Measurements from ENCODE around the gene LUZP4. TPM values are rescaled to one million over a fixed set of nuclear protein-coding genes. Genes with fewer than 3 reads are reported as not detected.
"Not testable (repeated sequence)": the region's sequence is repeated elsewhere in the genome, so short reads cannot be mapped to it uniquely, and the experiment has no call there.

Gene LUZP4
- total and polyA plus RNA-seq, 2 experiments from 2014 or later: not detected

DNA sequence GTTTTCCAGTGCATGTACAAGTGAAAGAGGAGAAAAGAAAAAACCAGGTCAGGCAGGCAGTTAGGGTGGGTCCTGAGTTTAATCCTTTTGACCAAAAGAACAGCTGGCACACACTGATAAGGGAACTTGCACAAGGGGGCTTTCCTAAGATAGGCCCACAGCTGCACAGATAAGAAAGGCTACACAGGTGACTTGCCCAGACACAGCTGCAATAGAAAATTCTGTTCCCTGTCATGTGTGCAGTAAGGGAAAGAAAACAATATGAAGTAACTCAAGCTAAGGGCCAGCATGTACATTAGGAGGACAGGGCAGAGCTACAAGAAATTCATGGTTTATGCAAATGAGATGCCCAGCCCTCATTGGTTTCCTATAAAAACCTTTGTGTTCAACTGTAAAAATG lies 32.9 kb downstream of the LUZP4 start (continued):
- TF ChIP-seq STAT1 (IDR thresholded peaks at IDR 0.05; ENCODE audit: unreplicated experiment) (no peak), NANOG (IDR thresholded peaks at IDR 0.05; ENCODE audit: borderline replicate concordance) (no peak)

DNA sequence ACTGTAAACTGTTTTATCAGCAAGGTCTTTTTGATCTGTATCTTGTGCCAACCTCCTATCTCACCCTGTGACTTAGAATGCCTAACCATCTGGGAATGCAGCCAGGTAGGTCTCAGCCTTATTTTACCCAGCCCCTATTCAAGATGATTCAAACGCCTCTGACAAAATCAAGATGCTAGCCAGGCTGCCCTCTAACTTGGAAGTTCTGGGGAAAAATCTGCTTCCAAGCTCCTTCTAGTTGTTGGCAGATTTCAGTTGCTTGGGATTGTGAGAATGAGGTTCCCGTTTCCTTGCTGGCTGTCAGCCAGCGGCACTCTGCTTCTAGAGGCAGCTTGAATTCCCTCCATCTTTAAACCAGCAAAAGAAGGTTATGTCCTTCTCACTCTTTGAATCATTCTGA lies 34.7 kb downstream of the LUZP4 start:
- Mint-ChIP-seq H3K27me3 (ENCODE audit: insufficient read depth, low read depth, poor library complexity) (peaks cover 1% of the 10 kb centered on the region), H3K27ac (no peak overlapping the region), H3K9me3 (peaks cover 13% of the 10 kb centered on the region; the same call in 2 of the 3 replicates), H3K36me3 (ENCODE audit: low read depth) (peaks cover 4% of the 10 kb centered on the region; the same call in 1 of the 3 replicates), H3K4me1 (no peaks in the 10 kb centered on the region), H3K4me3 (no peak overlapping the region)
- Histone ChIP-seq H3K79me2 (replicated peaks; ENCODE audit: insufficient read depth) (no peaks in the 10 kb centered on the region), H2AFZ (no peak overlapping the region), H3K9me2 (ENCODE audit: insufficient read depth) (no peaks in the 10 kb centered on the region), H3K4me3 (no peak overlapping the region), H3K27ac (ENCODE audit: low read depth) (no peak overlapping the region), H3K4me1 (ENCODE audit: insufficient read depth) (no peaks in the 10 kb centered on the region), H4K20me1 (replicated peaks; ENCODE audit: insufficient read depth) (no peaks in the 10 kb centered on the region), H3F3A (replicated peaks; ENCODE audit: low read depth) (no peaks in the 10 kb centered on the region), H3K4me2 (no peak overlapping the region), H3K27me3 (ENCODE audit: insufficient read depth) (no peaks in the 10 kb centered on the region), H3K36me3 (ENCODE audit: insufficient read depth) (no peaks in the 10 kb centered on the region)
- DNase-seq (ENCODE audit: low spot score) (no peak), ATAC-seq (no peak)
- no peak for TF ChIP-seq POLR2AphosphoS5 (IDR thresholded peaks at IDR 0.05; ENCODE audit: low read depth)
- TF ChIP-seq ZNF331 (CRISPR knock-in tag; IDR thresholded peaks at IDR 0.05; ENCODE audit: low read depth): no peak
- TF ChIP-seq NANOG (IDR thresholded peaks at IDR 0.05; ENCODE audit: borderline replicate concordance): no peak
- no peak for TF ChIP-seq JUNB (IDR thresholded peaks at IDR 0.05; ENCODE audit: unreplicated experiment)
- TF ChIP-seq, protein P1, sequence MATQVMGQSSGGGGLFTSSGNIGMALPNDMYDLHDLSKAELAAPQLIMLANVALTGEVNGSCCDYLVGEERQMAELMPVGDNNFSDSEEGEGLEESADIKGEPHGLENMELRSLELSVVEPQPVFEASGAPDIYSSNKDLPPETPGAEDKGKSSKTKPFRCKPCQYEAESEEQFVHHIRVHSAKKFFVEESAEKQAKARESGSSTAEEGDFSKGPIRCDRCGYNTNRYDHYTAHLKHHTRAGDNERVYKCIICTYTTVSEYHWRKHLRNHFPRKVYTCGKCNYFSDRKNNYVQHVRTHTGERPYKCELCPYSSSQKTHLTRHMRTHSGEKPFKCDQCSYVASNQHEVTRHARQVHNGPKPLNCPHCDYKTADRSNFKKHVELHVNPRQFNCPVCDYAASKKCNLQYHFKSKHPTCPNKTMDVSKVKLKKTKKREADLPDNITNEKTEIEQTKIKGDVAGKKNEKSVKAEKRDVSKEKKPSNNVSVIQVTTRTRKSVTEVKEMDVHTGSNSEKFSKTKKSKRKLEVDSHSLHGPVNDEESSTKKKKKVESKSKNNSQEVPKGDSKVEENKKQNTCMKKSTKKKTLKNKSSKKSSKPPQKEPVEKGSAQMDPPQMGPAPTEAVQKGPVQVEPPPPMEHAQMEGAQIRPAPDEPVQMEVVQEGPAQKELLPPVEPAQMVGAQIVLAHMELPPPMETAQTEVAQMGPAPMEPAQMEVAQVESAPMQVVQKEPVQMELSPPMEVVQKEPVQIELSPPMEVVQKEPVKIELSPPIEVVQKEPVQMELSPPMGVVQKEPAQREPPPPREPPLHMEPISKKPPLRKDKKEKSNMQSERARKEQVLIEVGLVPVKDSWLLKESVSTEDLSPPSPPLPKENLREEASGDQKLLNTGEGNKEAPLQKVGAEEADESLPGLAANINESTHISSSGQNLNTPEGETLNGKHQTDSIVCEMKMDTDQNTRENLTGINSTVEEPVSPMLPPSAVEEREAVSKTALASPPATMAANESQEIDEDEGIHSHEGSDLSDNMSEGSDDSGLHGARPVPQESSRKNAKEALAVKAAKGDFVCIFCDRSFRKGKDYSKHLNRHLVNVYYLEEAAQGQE (IDR thresholded peaks at IDR 0.05; ENCODE audit: unreplicated experiment): no peak
- no peak for TF ChIP-seq EZH2 (IDR thresholded peaks at IDR 0.05; ENCODE audit: low read depth, unreplicated experiment)
- no peak for TF ChIP-seq STAT1 (IDR thresholded peaks at IDR 0.05; ENCODE audit: unreplicated experiment)
- no peak for TF ChIP-seq CREB1 (CRISPR knock-in tag; IDR thresholded peaks at IDR 0.05; ENCODE audit: low read depth)

DNA sequence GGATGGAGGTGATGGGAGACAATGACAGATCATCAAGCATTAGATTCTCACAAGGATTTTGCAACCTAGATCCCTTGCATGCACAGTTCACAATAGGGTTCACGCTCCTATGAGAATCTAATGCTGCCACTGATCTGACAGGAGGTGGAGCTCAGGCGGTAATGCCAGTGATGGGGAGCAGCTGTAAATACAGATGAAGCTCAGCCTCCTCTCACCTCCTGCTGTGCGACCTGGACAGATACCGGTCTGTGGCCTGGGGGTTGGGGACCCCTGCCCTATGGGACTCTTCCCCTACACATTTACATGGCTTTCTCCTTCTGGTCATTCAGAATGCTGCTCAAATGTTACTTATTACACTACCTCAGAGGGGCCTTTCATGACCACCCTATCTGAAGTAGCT lies 39.8 kb downstream of the LUZP4 start:
- not testable (repeated sequence) for H3K4me1 Mint-ChIP-seq; H3K36me3 Mint-ChIP-seq (ENCODE audit: low read depth); H3K27ac Mint-ChIP-seq

More for the DNA sequence above, 39.8 kb downstream of the LUZP4 start:
- not testable (repeated sequence) for H3K36me3 ChIP-seq (ENCODE audit: insufficient read depth); H3K79me2 ChIP-seq (replicated peaks; ENCODE audit: insufficient read depth); ATAC-seq; H3K4me3 Mint-ChIP-seq; H3K4me1 ChIP-seq (ENCODE audit: insufficient read depth); H3K9me2 ChIP-seq (ENCODE audit: insufficient read depth); H3K27me3 ChIP-seq (ENCODE audit: insufficient read depth); H3K4me3 ChIP-seq; DNase-seq (ENCODE audit: low spot score); H3K4me2 ChIP-seq; H3K9me3 Mint-ChIP-seq; H3K27ac ChIP-seq (ENCODE audit: low read depth); H2AFZ ChIP-seq; H3K27me3 Mint-ChIP-seq (ENCODE audit: insufficient read depth, low read depth, poor library complexity); H3F3A ChIP-seq (replicated peaks; ENCODE audit: low read depth); H4K20me1 ChIP-seq (replicated peaks; ENCODE audit: insufficient read depth)
